ENCODE results near the gene KRT72.
"Not testable (repeated sequence)": the region's sequence is repeated elsewhere in the genome, so short reads cannot be mapped to it uniquely, and the experiment has no call there.

Gene KRT72

DNA sequence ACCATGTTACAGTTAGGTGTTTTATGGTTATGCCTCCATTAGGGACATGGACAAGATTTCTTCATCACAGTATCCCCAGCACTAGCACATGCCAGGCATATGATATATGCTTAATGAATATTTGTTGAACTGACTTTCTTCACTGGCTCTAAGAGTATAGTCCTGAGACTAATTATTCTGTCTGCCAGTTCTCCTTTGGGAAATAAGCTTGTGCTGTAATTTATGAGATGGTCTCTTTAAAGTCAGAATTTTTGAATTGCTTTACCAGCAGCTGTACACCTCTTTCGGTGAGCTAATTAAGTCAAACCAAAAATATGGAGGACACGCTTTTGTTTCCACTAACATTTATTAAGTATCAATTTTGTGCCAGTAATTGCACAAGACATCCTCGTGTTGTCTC lies 4.8 kb upstream of the KRT72 start:
- no peak for DNase-seq

- no peak for DNase-seq
These were observed 4.3 kb upstream of the KRT72 start for GRCh38 chr12:52605542-52605941.

GRCh38 chr12:52604859-52605258 lies 3.6 kb upstream of the KRT72 start:
- no peak for DNase-seq

DNA sequence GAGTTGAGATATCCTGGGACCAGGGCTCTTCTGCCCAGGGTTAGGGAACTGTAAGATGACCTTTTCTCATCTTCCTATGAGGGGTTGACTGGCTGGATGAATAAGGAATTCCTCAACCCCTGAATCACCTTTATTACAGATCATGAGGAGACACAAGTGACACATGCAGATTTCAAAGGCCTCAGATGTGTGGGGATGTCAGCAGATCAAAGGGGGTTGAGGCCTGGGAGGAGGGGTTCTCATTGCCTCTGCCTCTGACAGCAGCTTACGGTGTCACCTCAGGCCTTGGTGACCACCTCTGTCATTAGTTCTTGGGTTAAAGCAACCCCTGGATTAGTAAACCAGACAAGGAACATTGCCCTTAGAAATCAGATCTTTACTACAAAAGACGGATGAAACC lies 2.1 kb upstream of the KRT72 start:
- no peak for DNase-seq

- no peak for DNase-seq
These were observed 1.3 kb upstream of the KRT72 start for GRCh38 chr12:52602552-52602951.

- no peak for DNase-seq
These were observed 408 bp upstream of the KRT72 start for GRCh38 chr12:52601671-52602070.

DNA sequence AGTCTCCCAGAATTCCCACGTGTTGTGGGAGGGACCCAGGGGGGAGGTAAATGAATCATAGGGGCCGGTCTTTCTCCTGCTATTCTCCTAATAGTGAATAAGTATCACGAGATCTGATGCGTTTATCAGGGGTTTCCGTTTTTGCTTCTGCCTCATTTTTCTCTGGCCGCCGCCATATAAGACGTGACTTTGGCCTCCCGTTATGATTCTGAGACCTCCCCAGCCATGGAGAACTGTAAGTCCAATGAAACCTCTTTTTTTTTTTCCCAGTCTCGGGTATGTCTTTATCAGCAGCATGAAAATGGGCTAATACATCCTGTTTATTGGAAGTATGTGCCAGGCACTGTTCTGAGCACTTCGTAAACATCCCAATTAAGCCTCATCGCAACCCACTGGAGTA lies 788 bp downstream of the KRT72 start:
- no peak for DNase-seq

DNA sequence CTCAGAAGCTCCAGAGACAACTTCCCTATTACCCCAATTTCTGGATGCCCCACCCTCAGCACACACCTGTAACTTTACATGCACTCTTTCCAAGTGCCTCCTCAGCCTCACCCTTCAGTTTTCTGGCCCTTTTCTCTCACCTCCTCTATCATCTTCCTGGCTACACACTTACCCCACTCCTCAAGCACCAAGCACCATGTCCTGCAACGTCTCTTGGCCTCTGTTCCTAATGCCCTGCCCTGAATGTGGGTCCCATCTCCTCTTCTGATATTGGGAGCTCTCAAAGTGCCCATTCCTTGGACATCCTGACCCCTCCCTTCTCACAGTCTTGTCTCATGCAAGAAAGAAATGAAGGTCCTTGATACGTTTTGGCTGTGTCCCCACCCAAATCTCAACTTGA lies 1.2 kb downstream of the KRT72 start:
- DNase-seq: no peak

GRCh38 chr12:52598966-52599365 lies 2.3 kb downstream of the KRT72 start:
- DNase-seq: no peak

DNA sequence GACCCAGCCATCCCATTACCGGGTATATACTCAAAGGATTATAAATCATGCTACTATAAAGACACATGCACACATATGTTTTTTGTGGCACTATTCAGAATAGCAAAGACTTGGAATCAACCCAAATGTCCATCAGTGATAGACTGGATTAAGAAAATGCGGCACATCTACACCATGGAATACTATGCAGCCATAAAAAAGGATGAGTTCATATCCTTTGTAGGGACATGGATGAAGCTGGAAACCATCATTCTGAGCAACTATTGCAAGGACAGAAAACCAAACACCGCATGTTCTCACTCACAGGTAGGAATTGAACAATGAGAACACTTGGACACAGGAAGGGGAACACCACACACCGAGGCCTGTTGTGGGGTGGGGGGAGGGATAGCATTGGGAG lies 7.0 kb downstream of the KRT72 start:
- not testable (repeated sequence) for DNase-seq

- DNase-seq: no peak
These were observed 9.7 kb downstream of the KRT72 start for GRCh38 chr12:52591521-52591920.

DNA sequence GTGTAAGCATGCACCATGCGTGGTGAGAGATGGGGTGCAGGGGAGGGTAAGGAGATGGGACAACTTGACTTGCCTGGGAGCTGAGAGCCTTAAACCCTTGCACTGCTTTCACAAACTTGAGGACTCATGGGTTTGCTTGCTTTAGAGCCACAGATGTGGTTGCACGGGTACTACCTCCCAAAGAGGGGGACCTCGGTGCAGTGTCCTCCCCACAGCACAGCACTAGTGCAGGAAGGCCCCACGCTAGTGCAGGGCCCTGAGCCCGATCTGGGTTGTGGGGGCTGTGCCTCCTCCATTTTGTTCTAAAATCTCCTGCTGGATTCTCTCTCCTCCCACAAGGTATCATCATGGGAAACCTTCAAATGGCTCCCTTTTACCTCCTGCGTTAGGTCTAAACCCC lies 11.2 kb downstream of the KRT72 start:
- no peak for DNase-seq

GRCh38 chr12:52587563-52587962 lies 13.7 kb downstream of the KRT72 start:
- DNase-seq: no peak

DNA sequence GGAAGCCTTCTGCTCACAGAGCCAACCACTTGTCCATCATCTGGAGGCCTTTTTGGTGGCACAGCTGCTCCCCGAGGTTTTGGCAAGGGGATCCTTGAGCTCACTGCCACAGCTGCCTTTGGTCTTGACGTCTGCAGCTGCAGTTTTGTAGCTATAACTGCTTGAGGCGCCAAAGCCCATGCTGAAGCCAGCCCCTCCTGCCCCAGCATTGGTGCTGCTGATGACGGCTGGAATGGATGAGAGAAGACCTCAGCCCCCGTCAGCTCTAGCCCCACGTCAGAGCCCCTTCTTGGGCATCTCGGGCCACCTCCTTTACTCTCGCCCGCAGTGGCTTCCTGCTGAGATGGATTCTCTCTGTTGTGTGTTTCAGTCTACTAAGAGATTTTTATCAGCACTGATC lies 15.3 kb downstream of the KRT72 start:
- peak; percentile 41 for DNase-seq

- no peak for DNase-seq
These were observed 16.2 kb downstream of the KRT72 start for GRCh38 chr12:52585066-52585465.

DNA sequence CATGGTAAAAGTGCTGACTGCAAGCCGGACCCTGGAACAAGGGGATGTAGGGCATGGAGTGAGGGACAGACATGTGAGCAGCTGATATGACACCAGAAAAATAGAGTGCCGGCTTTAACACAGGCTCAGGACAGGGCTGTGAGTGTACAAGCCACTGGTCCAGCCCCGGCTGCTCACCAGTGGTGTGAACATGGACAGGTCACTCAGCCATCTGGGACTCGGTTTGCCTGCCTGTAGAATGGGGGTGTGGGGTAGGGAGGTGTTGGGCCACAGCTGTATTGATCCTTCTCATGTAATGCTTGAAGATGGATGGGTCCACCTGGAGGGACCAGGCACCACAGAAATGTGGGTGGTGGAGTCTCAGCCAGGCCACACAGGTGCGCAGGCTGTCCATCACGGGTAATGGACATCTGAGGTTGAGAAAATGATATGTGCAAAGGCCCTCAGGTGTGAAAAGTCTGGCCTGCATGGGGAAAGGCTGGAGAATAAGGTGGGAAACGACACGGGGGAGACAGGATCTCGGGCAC lies 17.0 kb downstream of the KRT72 start:
- DNase-seq: no peak

DNA sequence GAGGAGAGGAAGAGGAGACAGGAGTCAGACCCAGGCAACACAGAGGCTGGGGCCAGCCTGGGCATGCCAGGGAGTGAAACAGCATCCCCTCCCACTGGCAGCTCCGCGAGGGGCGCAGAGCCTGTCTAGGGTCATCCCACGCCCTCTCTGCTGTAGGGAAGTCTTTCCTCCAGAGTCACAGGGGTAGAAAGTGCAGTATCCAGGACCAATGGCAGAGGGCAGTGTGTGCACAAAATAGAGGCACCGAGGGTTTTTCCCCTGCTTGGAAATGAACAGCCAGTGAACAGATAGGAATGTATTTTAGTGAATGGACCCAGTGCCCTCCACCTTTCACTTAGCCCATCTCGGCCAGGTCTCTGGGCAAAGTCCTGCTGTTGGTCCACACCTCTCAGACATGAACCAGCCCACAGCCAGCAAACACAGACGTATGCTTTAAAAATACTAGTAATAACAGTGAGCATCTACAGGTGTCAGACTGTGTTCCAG lies 18.2 kb downstream of the KRT72 start:
- peak; percentile 37 for DNase-seq

- DNase-seq: no peak
These were observed 18.8 kb downstream of the KRT72 start for GRCh38 chr12:52582486-52582885.

DNA sequence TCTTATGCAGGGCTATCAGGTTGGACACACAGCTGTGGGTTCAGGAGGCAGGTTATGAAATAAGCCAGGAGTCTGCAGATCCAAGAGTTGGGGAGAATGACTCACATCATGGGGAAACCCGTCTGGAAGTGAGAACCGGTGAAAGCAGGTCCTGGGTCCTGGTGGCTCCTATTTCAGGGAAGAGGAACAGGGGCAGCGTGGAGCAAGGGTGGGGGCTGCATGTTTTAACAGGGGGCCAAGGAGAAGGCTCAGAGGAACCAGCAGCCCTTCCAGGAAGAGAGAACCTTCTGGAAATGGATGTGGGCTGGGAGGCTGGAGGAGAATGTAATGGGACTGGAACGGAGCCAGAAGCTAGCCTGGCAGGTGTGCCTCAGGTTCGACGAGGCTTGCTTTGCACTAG lies 19.8 kb downstream of the KRT72 start:
- DNase-seq: no peak

DNA sequence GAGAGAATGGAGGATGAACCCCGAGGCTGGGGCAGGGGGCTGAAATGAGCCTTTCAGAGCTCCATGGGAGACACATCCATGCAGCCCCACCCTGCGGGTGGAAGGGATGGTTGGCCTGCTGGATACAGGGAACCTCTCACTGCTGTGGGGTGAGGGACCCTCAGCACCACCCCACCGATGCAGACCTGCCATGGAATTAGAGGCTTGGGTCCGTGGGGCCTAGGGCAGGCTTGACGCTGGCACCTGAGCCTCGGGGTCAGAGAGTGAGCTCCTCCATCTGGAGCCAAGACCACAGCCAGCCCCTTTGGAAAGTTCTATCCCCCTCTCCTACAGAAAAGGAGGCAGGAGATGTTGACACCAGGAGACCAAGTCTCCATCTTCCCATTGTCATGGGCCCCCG lies 20.2 kb downstream of the KRT72 start:
- DNase-seq: no peak

GRCh38 chr12:52580496-52580895 lies 20.8 kb downstream of the KRT72 start:
- DNase-seq: no peak

DNA sequence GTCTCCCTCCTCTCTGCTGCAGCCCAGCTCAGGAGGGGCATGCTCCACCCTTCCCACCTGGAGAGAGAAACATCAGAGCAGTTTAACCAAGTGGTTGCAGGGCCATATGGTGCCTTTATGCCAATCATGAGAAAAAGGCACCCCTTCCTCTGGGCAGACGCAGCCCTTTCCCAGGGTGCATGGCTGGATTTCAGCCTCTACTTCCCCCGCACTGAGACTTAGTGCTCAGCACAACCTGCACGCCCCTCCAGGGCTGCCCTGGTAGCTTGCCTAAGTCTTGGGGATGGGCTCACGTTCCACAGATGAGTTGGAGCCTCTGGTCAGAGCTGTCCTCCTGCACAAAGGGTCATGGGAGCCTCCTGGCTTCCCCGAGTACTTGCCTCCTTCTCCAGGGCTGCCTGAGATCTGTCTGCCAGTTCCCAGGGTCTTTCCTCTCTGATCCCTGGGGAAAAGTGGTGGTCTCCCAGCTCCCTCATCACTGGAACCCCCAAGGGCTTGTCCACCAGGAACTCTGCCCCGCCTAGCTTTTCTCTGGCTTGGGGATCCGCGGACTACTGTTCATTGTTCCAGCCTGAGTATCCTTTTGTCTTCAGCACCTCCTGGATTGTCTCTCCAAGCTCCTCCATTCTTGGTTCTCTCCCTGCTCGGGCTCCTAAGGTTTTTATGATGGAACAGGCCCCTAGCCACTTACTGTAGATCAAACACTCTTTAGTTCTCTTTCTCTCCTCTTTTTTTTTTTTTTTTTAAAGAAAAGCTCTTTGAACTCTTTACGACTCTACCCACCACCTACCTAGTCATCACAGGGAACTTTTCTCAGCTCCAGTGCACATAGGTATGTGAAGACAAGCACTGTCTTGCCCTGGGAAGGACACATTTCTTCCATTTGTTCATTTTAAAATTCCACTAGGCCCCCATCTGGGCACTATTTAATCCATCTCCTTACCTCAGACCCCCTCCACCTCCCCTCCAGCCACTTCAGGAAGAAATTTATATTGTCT lies 21.5 kb downstream of the KRT72 start:
- no peak for DNase-seq

- DNase-seq: no peak
These were observed 22.8 kb downstream of the KRT72 start for GRCh38 chr12:52578469-52578868.

DNA sequence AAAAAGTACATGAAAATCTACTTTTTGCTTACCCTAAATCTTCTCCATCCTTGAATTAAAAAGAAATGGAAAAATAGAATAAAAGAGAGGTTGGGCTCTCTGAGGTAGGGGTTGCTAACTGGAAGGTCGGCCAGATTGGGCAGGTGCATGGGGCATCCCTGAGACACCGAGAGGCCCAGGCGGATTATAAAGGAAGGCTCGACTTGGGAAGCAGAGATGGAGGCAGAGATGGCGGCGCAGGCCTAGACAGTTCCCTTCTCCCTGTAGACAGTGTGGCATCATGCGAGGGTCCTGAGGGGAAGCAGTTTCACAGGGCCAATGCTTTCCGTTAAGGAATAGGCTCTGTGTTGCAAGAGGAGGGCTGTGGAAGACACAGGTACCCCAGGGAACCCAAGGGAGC lies 23.9 kb downstream of the KRT72 start:
- DNase-seq: no peak

- no peak for DNase-seq
These were observed 25.3 kb downstream of the KRT72 start for GRCh38 chr12:52575948-52576347.

Measured in activated effector memory CD4-positive, alpha-beta T cell treated with Interleukin-2 at 50 U/mL for 16 hours (primary cell).